GM18505 (cell line): ENCODE measurements around the gene TXNRD3.

Source experiments
- ATAC-seq: cut with Tn5 transposase; IDR thresholded peaks from one replicate; pipeline ENCODE4 v1.9.1; 2021; ENCODE audit not compliant: unreplicated experiment
- POLR2A ChIP-seq: IDR thresholded peaks from 4 replicates; pipeline ENCODE4 v1.6.1; 2011; ENCODE audit warnings: borderline replicate concordance; ENCODE audit not compliant: insufficient read depth, insufficient read length; ENCODE audit errors: extremely low read depth

The TXNRD3 gene

DNA sequence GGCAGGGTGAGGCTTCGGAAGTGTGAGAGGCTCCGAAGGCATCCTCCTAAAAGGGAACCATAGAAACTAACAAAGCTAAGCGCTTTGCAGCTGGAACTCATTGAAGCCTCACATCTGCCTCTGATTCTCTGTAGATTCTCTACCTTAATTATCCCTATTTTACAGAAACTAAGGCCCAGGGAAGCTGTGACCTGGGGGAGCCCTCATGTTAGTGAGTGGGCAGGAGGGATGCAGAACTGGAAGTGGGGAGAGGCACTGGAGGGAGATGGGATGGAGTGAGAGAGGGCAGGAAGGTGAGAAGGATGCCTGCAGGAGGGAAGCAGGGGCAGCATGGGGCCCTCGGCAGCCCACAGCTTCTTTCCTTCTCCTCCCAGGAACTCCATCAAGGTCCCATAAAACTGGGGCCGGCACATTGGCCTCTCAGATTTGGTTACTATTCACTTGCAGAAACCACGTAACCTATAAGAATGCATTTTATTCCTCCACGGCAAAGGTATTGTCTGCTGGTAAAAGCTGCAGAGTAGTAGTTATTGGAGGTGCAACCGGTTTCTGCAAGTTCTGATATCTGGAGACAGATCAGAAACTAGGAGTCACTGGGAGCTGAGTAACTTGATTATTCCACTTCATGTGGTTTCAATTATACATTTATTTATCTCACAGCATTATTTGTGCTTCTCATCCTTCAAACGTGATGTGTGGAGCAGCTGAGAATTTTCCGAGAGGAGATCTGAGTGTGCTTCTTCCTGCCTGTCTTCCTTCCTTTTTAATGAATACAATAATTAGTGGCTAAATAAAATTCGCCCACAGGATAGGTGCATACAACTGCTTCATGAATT is 25.1 kb upstream of the TXNRD3 start:
- ATAC-seq = no peak
- TF ChIP-seq POLR2A = no peak

DNA sequence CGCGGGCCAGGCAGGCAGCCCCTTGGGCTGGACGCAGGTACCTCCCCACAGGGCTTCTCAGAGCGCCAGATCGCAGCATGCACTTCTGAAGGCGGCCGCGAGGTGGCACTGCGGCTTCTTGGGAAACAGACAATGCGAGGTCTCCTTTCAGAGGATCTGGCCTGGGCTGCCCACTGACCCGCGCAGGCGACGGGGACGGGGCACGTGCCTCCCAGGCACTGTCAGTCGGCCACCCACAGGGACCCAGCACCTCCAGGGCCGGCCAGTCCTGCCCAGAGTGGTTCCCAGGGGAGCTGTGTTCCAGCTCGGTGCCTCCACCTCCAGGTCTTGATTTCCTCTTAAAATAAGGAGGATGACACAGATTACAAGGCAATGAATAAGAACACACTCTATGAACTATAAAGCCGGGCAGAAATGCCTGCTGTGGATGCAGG is 24.4 kb upstream of the TXNRD3 start:
- no peak for ATAC-seq
- TF ChIP-seq POLR2A = no peak

DNA sequence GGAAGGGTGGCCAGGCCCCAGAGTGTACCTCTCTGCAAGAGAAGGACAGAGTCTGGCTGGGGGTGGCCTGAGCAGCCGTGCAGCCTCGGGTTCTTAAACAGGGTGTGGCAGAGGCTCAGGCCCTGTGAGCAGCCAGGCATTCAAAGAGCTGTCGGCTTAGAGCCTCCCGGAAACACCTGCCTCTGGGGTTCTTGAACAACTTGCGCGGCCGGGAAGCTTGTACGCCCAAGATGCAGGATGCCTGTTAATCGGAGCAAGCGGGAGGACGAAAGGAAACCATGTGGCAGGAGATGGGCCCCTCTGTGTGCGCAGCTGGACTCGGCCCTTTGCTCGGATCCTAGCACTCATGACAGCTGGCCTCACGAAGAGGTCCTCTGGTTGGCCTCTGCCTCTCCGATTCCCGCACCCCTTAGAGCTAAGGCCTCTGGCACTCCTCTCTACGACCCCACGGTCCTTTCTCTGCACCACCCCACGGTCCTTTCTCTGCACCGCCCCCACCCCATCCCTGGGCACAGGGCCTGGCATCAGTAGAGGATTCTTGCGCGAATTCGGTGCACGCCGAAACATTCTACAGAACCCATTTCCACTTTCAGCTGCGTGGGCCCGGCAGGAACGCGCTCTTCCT is 23.9 kb upstream of the TXNRD3 start:
- no peak for ATAC-seq
- TF ChIP-seq POLR2A = no peak

DNA sequence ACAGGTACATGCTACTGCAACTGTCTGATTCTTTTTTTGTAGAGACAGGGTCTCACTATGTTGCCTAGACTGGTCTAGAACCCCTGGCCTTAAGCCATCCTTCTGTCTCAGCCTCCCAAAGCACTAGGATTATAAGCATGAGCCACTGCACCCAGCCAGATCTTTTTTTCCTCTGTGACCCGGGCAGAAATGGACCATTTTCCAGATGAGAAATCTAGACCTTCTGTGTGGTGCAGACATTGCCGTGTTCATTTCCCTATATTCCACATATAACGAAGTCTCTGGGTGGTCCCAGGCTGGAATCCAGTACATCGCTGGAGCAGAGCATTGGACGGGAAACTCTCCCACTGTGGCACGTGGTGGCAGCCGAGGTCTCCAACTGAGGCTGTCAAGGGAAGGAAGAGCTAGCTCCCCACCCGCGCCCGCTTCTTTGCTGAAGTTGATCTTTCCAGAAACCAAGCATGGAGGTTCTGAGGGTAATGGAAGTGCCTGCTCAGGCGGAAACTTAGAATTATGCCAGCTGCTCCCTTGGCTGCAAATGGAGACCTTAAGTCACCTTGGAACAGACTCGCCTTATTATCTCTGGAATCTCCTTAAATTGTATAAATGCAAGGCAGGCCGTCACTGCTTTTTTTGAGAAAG is 23.1 kb upstream of the TXNRD3 start:
- no peak for TF ChIP-seq POLR2A
- no peak for ATAC-seq

DNA sequence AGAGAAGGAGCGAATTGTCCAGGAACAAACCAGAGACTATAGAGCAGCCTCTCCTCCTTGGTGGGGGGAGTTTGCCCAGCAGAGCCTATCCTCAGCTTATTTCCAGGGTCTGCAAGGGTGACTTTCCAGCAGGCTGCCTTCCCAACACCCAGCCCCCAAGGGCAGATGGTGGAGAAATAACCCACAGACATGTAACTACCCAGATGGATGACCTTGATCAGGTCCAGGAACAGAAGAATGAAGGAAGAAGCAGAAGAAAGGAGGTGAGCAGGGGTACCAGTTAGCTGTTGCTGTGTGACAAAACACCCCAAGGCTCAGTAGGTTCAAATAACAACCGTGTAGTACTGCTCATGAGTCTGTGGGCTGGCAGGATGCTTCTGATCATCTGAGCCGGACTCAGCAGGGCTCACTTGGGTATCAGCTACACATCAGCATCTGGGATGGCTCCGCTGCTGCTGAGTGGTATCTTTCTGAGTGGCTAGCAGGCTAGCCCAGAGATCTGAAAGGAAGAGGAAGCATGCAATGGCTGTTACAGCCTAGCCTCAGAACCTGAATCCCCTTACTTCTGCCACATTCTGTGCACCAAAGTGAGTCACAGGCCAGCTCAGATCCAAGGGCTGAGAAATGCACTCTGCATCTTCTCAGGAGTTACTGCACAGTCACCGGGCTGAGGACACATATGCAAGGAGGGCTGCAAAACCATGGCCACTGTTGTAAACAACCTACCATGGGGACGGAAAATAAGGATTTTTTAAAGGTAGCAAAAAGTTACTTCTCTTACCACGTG is 22.2 kb upstream of the TXNRD3 start:
- ATAC-seq = no peak
- no peak for TF ChIP-seq POLR2A

DNA sequence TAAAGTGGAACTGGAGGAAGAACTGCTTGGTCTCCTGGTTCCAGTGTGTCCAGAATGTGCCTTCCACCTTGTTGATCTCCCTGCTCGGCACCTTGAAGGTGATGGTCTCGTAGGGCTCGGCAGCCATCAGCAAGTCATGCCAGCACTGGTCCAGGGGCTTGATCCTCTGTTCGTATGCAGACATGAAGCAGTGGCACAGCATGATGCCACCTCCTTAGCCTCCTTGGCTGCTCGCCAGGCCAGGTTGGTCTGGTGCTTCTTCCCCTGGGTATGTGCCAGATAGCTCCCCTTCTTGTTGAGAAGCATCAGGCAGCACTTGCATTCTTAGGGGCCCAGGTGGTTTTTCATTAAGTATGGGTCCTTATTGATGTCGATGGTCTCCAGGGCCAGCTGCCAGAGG is 17.8 kb upstream of the TXNRD3 start:
- TF ChIP-seq POLR2A = no peak
- no peak for ATAC-seq

DNA sequence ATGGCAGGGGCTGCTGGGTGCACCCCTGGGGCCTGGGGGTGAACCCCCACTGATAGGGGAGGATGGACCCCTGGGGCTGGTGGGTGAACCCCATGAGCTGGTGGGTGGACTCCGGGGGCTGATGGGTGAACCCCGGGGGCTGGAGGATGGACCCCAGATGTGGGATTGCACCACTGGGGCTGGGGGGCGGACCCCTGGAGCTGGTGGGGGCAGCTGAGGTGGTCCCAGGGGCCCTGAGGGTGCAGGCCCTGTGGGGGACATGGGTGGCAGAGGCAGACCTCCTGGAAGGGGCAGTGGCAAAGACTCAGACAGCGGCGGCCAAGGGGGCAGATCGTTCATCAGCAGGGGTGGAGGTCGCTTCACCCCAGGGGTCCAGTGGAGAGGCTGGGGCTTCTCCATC is 17.4 kb upstream of the TXNRD3 start:
- TF ChIP-seq POLR2A = no peak
- no peak for ATAC-seq

DNA sequence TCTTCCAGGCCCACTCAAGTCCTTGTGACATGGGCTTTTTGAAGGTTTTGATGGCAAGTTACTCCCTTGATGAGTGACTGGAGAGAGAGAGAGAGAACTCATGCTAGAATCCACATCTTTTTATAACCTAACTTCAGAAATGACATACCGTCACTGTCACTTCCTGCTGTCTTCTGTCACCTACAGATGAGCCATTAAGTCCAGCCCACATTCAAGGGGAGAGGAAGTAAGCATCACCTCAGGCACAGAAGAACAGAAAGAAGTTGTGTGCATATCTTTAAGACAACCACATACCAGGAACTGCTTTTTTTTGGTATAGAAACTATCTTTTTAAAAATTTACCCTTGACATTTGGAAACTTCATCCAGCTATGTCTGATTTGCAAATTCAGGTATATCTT is 16.6 kb upstream of the TXNRD3 start:
- ATAC-seq = no peak
- no peak for TF ChIP-seq POLR2A

DNA sequence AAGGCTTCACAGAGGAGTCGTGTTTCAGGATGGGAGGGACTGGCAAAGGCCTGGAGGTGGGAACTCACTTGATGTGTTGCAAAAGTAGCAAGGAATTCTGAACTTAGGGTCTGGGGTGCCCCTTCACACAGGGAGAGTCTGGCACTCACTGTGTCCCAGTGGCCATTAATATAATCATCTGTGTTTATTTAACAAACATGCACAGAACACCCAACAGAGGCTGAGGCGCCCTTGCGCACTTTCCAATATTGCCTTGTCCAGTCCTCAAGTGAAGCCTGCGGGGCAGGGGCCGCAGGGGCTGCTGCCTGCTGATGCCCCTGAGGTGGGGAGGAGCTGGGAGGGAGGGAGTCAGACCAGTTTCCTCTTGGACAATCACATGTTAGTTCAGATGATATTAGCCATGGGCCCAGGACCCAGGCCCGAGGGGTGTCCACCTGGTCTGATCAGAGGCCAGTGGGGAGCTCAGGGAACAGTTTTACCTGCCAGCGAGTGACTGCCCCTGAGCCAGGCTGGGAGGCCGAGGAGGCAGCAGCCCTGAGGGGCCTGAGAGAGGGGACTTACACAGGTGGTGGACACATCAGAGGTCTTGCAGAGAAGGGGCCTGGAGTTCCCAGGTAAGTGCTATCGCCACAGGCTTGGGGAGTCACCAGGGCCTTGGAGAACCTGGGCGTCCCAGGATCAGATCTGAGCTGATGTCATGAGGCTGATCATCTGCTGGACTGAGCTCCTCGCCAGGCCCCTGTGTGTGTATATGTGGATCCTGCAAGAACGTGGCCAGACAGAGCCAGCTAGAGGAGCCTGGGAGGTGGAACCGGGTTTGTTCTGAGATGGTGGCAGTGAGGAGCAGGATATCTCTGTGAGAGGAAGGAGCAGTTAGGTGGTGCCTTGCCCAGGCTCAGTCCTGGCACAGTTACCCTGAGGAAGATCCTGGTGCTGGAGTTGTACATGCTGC is 13.8 kb upstream of the TXNRD3 start:
- no peak for ATAC-seq
- TF ChIP-seq POLR2A = no peak

DNA sequence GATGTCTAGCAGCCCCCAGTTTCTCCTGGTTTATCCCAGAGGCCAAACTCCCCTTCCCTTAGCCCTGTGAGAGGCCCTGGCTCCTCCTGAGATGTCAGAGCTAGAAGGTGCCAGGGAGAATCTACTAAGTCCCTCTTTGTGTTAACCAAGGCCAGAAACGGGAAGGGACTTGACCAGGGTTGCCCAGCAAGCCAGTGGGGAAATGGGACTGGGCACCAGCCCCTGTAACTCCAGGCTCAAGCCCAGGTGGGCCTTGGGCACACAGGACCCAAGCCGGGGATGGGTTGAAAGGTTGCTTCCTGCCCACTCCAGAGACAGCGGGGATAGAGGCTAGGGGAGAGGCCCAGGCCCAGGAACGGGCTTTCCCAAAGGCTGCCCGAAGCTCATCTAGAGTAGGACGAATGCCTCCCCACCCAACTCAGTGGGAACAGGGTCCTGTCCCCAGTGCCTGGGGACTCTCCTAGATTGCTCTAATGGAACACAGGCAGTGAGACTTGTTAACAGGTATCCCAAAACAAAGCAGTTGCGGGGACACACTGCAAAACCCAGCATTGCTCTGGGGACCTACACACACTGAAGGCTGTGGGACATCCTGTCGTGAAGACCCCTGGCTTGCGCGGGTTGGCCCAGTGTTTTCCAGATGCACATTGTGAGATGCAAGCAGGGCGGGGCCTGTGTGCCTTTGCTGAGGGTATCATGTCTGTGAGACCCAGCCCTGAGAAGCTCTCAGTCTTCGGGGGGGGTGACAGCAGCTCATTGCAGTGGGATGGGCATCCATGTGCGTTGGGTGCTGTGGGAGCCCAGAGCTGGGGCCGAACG is 12.9 kb upstream of the TXNRD3 start:
- ATAC-seq = no peak
- no peak for TF ChIP-seq POLR2A

DNA sequence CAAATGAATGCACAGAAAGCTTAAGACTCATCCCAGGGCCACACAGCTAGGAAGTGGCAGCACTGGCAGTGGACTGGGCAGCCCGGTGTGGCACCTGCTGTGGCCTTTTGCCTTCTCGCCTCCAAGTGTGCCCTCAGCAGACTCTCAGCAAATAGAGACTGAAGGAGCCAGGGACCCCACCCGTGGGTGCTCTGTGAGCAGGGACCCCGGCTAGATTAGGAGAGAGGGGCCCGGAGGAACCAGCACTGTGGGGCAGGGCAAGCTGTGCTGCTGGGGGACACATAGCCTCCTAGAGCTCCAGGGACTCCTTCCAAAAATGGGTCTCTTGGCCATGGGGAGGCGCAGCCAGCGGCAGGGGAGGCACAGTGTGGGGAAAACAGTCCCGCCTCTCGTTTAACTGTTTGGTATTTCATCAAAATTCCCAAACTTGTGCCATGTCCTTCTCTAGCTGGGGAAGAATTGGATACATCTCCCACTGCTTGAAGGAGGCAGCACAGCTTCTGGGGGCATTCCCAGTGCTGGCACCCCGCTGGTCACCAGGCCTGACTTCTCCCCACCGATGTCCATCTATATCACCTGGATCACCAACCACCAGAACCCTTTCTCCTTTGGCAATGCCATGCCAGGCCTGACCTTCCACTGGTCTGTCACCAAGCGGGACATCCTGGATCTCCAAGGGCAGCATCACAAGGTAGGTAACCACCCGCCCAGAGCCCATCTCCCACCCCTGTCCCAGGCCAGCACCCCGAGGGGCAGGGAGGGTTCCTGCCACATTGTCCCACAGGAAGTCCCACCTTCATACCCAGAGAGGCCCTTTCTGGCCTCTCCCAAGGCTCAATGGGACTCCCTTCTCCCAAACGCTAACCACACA is 12.0 kb upstream of the TXNRD3 start:
- TF ChIP-seq POLR2A = no peak
- ATAC-seq = no peak
